Measurements from ENCODE around the gene ZNF805. TPM values are rescaled to one million over a fixed set of nuclear protein-coding genes. Genes with fewer than 3 reads are reported as not detected.

The ZNF805 gene
- total RNA-seq, 1 donor from 2014 or later, result 16.3 TPM

Other genes with a start within 250 kb of the ZNF805 start
- not detected for gene USP29, start 120.6 kb upstream of the ZNF805 start, total RNA-seq
- gene ZIM3, start 95.4 kb upstream of the ZNF805 start, total RNA-seq, result not detected
- not detected for gene DUXA, start 73.1 kb upstream of the ZNF805 start, total RNA-seq
- gene ZNF264, start 49.1 kb upstream of the ZNF805 start, total RNA-seq, result 33.4 TPM
- 2.0 TPM for gene AURKC, start 9.6 kb upstream of the ZNF805 start, total RNA-seq
- 50.3 TPM for gene ZNF460, start 39.9 kb downstream of the ZNF805 start, total RNA-seq
- gene ZNF543, start 79.8 kb downstream of the ZNF805 start, total RNA-seq, result 5.3 TPM
- 7.4 TPM for gene ZNF304, start 110.6 kb downstream of the ZNF805 start, total RNA-seq
- gene TRAPPC2B, start 122.9 kb downstream of the ZNF805 start, total RNA-seq, result 10.3 TPM
- 2.2 TPM for gene ZNF547, start 122.9 kb downstream of the ZNF805 start, total RNA-seq
- 13.9 TPM for gene ZNF548, start 149.2 kb downstream of the ZNF805 start, total RNA-seq
- gene ZNF17, start 170.5 kb downstream of the ZNF805 start, total RNA-seq, result 8.6 TPM
- gene ZNF749, start 194.7 kb downstream of the ZNF805 start, total RNA-seq, result 12.1 TPM
- gene VN1R1, start 216.5 kb downstream of the ZNF805 start, total RNA-seq, result 0.64 TPM
- gene ZNF772, start 236.9 kb downstream of the ZNF805 start, total RNA-seq, result 7.6 TPM
- 7.8 TPM for gene ZNF419, start 247.1 kb downstream of the ZNF805 start, total RNA-seq

Data from mesenteric fat pad (tissue), 1 donor.